Stimulated activated CD8-positive, alpha-beta memory T cell treated with anti-CD3 and anti-CD28 coated beads, Interleukin-2, amount 100 ng/mL, for 1 hour (primary cell): Measurements from ENCODE around the gene CNPY2.
"Not testable (repeated sequence)": the region's sequence is repeated elsewhere in the genome, so short reads cannot be mapped to it uniquely, and the experiment has no call there.

ENCODE experiments used
- DNase-seq, 2 donors: peaks; one replicate each; pipeline ENCODE4 v3.0.0-alpha.2; 2020; ENCODE audit warnings: low read depth in 2 of 2

Gene CNPY2

GRCh38 chr12:56315622-56316473 lies at the start of gene CNPY2:
CNPY2 (minus strand) TSS chr12:56315988; CDS start chr12:56315217, 771 bp downstream.
- peak; percentile 84 to 85 for DNase-seq

DNA sequence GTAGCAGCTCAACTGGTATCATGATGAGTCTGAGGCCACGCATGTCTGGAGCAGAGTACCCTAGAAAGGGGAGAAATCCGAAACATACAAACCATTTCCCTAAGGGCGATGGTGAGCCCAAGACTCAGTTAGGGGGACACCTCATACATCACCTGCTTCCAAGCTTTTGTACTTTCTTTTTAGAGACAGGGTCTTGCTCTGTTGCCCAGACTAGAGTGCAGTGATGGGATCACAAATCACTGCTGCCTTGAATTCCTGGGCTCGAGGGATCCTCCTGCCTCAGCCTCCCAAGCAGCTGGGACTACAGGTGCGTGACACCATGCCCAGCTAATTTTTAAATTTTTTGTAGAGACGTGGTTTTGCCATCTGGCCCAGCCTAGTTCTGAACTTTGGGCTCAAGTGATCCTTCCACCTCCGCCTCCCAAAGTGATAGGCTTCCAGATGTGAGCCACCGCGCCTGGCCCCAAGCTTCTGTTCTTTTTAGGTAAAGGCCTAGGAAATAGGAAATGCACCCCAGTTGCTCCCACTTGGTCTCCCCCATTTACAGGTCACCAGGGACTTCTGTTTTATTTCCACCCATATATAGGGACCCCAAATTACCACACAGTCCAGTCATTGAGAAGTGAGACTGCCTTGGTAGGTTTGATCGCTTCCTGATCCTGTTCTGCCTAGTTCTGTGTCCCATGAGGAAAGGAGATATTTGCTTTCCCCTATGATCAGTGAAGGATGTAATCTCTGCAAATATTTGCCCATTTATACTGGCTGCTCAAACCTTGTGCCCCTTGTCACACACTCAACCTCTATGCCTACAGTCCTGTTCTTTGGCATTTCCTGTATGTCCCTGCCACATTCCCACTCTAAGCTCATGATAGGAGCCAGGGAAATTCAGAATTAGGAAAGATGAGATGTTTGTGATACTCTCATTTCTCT lies 46.6 kb upstream of the CNPY2 start, which contains the start of gene APOF:
TSS of gene APOF (minus strand) at position 728 of the 930 bp plus-strand sequence. CDS start at position 616, 112 bp downstream.
- no peak for DNase-seq

- no peak for DNase-seq
Measured at GRCh38 chr12:56361487-56362129, 45.8 kb upstream of the CNPY2 start.

- DNase-seq = peak; percentile 98 to 99
Measured at GRCh38 chr12:56359851-56360767, 44.3 kb upstream of the CNPY2 start, which contains the start of gene STAT2. STAT2 (minus strand) TSS chr12:56360107; CDS start chr12:56356571, 3,536 bp downstream.

DNA sequence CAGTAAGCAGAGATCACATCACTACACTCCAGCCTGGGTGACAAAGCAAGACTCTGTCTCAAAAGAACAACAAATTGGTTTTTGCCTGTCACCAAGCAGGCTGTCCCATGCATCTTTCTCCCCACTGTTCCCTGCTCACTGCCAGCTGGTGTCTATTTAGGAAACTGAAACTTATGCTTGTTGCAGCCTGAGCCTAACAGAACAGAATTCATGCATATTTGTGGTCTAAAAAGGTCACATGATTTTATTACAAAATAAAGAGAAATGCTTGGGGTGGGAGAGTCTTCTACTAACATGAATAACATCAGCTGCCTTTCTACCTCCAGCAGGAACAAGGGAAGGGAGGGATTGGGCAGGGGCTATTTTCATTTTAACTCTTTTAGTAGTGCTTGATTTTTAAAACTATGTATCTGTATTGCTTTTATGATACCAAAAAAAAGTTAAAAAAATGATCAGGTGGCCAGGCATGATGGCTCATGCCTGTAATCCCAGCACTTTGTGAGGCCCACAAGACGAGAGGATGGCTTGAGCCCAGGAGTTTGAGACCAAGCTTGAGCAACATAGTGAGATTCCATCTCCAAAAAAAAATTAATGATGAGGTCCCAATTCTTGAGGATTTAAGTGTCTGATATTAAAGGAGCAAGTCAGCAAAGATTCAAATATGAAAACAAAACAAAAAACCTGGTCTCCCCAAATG lies 43.2 kb upstream of the CNPY2 start:
- DNase-seq = no peak

GRCh38 chr12:56351325-56351724 lies 35.5 kb upstream of the CNPY2 start:
- DNase-seq = no peak

DNA sequence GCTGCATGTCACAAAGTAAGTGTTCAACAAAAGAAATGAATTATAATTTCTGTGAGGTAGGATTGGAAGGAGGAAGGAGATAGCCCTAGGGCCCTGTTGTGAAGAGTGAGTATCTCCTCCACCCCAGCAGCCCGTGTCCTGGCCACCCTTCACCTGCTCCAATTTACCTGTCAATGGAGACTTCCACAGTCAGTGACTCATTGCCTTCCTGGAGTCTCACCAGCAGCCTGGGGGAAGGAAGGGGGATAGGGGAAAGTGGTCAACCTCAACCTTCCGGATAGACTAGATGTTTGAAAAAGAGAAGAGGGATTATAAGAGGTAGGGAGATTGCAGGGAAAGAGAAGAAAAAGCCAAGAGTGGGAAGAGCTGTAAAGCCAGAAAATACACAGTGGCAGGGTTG lies 34.9 kb upstream of the CNPY2 start:
- no peak for DNase-seq

DNA sequence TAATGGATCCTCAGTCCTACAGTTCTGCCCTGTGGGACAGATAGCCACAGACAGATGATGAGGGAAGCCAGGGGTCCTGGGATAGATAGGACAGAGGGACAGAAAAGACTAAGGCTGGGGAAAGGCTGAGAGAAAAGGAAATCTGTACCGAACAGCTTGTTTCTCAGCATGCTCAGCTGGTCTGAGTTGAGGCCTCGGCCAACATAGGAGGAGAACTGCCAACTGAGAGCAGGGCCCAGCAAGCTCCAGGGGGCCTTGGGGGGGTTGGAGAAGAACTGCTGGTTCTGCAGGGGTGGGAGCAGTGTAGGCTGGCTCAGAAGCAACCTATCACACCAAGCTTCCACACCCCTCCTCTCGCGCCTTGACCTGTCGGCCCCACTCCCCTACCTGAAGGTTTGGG lies 33.0 kb upstream of the CNPY2 start:
- no peak for DNase-seq

- not testable (repeated sequence) for DNase-seq
Measured at GRCh38 chr12:56347255-56347654, 31.5 kb upstream of the CNPY2 start.

- no peak for DNase-seq
Measured at GRCh38 chr12:56346675-56347074, 30.9 kb upstream of the CNPY2 start.

DNA sequence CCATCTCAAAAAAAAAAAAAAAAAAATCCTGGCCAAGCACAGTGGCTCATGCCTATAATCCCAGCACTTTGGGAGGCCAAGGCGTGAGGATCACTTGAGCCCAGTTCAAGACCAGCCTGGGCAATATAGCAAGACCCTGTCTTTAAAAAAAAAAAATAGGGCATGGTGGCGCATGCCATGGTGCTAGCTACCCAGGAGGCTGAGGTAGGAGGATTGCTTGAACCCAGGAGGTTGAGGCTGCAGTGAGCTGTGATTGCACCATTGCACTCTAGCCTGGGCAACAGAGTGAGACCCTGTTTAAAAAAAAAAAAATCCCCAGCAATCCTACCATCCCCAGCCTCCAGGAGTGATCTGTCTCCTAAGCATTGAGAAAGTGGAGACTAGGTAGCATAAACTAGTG lies 26.5 kb upstream of the CNPY2 start:
- not testable (repeated sequence) for DNase-seq

DNA sequence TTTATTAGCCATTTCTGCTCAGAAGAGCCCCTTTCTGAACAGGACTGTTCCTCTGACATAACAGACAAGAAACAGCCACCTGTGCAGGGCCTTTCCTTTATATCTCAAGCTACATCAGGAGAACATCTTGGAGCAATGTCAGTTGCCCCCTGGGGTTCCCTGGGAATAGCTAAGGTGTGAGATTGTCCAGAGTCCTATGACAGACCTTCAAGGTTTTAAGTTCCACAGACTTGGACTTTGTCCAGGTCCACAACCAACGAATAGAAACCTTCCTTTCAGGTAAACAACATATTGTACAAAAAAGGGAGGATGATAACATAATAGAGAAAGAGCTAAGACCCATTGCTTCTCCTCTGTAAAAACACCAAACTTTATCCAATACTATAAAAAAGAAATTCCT lies 25.8 kb upstream of the CNPY2 start:
- DNase-seq = no peak

DNA sequence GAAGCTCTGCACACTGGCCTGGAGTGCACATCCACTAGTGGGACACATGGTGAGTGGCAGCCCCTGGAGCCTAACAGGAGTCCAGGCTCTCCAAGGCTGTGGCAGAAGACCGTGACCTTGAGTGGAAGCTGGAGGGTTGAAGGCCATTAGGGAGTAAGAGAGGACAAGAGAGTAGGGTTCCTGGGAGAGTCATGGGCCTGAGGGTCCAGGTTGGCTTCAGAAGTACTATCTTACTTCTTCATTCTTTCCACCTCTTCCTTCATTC lies 23.3 kb upstream of the CNPY2 start:
- no peak for DNase-seq

GRCh38 chr12:56338308-56339157 lies 22.7 kb upstream of the CNPY2 start, which contains the start of gene IL23A:
IL23A (plus strand) TSS chr12:56338884; CDS start chr12:56339045, 161 bp downstream.
- peak; percentile 48 to 70 for DNase-seq

DNA sequence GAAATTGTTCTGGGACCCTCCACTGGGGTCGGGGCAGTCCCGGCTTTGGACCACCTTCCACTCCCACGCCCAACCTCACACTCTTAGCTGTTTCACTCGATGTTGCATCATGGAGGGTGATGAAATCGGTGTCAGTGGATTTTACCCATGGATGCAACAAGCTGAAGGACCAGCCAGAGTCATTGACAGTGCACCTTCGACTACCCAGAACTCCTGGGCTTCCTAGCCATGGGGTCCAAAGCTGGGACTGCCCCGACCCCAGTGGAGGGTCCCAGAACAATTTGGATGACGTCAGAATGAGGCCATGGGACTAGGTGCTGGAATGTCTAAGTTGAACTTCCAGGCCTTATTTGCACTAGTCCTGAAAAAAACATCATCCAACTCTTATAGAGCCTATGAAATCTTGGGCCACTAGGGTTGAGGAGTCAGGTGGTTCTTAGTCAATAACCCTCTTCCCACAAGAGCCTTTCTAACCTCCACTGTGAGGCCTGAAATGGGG lies 22.0 kb upstream of the CNPY2 start:
- no peak for DNase-seq

- no peak for DNase-seq
Measured at GRCh38 chr12:56336361-56337167, 20.8 kb upstream of the CNPY2 start.

DNA sequence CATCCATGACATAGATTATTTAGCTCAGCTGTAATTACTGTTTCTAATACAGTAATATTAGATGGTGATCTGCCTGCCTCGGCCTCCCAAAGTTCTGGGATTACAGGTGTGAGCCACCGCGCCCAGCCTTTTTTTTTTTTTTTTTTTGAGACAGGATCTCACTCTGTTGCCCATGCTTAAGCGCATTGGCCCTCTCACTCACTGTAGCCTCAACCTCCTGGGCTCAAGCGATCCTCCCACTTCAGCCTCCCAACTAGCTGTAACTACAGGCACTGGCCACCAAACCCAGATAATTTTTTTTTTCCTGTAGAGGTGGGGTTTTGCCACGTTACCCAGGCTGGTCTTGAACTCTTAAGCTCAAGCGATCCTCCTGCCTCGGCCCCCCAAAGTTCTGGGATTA lies 19.7 kb upstream of the CNPY2 start:
- DNase-seq = not testable (repeated sequence)

- DNase-seq = no peak
Measured at GRCh38 chr12:56334490-56334793, 18.7 kb upstream of the CNPY2 start.
